HAP-1 (cell line): ENCODE results near the gene ZNF804B.

Experiments
- DNase-seq, 2 experiments: peaks; one replicate each; pipeline ENCODE4 v3.0.0-alpha.2; 2016 to 2020; ENCODE audit warnings: low spot score in 2 of 2
- H3K27me3 ChIP-seq: fragments of 250-450 bp; sonication (Bioruptor Pico); 2 replicates; pipeline ENCODE4 v1.5.1; 2020; ENCODE audit warnings: low read depth, mild to moderate bottlenecking, moderate library complexity
- H3K36me3 ChIP-seq: fragments of 250-450 bp; sonication (Bioruptor Pico); replicated peaks from 2 replicates; pipeline ENCODE4 v1.5.1; 2020; ENCODE audit warnings: mild to moderate bottlenecking
- H3K4me1 ChIP-seq: fragments of 250-450 bp; sonication (Bioruptor Pico); 2 replicates; pipeline ENCODE4 v1.5.1; 2020; ENCODE audit warnings: mild to moderate bottlenecking
- H3K4me3 ChIP-seq: fragments of 250-450 bp; sonication (Bioruptor Pico); 2 replicates; pipeline ENCODE4 v1.5.1; 2020; ENCODE audit warnings: mild to moderate bottlenecking, moderate library complexity
- H3K9me3 ChIP-seq: fragments of 250-450 bp; sonication (Bioruptor Pico); 2 replicates; pipeline ENCODE4 v1.5.1; 2020; ENCODE audit warnings: mild to moderate bottlenecking, moderate library complexity
- in situ Hi-C: fragments of 300-500 bp; cut with MboI; formaldehyde crosslinking; loops from 3 replicates; pipeline ENCODE4 v1.14.3; 2020; ENCODE audit warnings: low sequenced_read_pairs, inconsistent platforms, mixed read lengths

The ZNF804B gene

DNA sequence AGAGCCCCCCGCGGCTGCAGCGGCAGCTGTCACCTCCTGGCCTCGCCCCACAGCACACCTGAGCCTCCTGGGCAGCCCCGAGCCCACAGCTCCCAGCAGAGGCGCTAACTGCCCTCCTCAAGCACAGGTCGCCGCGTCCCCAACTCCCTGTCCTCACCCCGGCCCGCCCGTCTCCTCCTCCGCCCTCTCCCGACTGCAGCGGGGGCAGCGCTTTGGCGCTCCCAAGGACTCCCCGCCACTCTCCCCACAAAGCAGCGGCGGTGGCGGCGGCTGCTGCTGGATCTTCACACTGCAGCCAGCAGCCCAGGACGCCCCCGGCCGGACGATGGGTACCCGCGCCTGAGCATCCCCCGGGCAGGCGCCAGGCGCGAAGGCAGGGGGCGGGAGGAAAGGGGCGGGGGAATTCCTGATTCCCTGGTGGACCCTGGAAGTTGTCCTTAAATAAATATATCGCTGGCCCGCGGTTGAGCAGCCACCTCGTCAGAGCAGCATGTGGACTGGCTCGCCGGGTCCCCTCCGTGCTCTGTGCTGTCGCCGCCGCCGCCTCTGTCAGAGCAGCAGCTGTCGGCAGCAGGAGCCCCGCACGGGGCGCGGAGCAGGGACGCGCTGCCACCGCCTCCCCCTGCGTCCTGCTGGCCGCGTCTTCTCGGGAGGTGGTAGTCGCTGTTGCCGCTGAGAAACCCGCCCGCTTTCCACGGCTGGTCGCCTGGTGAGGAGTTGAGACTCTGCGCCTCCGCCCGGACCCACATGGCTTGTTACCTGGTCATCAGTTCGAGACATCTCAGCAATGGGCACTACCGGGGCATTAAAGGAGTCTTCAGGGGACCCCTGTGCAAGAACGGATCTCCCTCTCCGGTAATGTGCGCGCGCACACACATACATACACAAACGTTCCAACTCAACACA is at the start of gene ZNF804B:
TSS of gene ZNF804B (plus strand) at position 471 of the 906 bp plus-strand sequence. CDS start at position 748, 277 bp downstream.
- Histone ChIP-seq H3K27me3 (no peaks in the 10 kb centered on the region), H3K9me3 (no peaks in the 10 kb centered on the region), H3K4me1 (no peaks in the 10 kb centered on the region), H3K36me3 (no peaks in the 10 kb centered on the region; the same call in 1 of the 2 replicates), H3K4me3 (no peak within 1 kb of the TSS)
- in situ Hi-C loops, result no loop called here
- no peak for DNase-seq

- H3K4me3 ChIP-seq, result no peak overlapping the region
- DNase-seq, result no peak
- in situ Hi-C loops, result no loop called here
- no peaks in the 10 kb centered on the region for H3K4me1 ChIP-seq
- H3K36me3 ChIP-seq, result no peaks in the 10 kb centered on the region
- H3K27me3 ChIP-seq, result no peaks in the 10 kb centered on the region
- H3K9me3 ChIP-seq, result no peaks in the 10 kb centered on the region
Measured at GRCh38 chr7:88735920-88736319, 23.6 kb upstream of the ZNF804B start.

GRCh38 chr7:88737632-88738031 is 21.9 kb upstream of the ZNF804B start:
- in situ Hi-C loops, result no loop called here

DNA sequence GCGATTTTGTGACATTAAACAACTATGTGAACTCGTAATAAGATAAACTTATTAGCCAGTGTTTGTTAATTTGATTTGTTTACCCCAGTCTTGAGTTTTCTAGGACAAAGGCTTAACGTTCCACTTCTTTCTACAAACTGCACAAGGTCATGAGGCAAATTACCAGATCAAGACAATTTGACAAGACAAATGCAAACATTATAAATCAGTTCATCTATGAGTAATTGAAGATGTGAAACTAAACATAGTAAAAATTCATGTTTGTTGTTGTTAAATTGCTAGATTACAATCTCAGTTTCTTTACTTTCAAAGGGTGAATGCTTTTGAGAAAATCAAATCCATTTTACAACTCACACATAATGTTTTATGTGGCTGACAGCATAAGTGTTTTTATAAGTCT is 13.4 kb upstream of the ZNF804B start:
- no peaks in the 10 kb centered on the region for H3K27me3 ChIP-seq
- in situ Hi-C loops, result no loop called here

More at GRCh38 chr7:88737632-88738031, 21.9 kb upstream of the ZNF804B start:
- DNase-seq, result no peak
- Histone ChIP-seq H3K9me3 (no peaks in the 10 kb centered on the region), H3K27me3 (no peaks in the 10 kb centered on the region), H3K4me1 (no peaks in the 10 kb centered on the region), H3K4me3 (no peak overlapping the region), H3K36me3 (no peaks in the 10 kb centered on the region)

DNA sequence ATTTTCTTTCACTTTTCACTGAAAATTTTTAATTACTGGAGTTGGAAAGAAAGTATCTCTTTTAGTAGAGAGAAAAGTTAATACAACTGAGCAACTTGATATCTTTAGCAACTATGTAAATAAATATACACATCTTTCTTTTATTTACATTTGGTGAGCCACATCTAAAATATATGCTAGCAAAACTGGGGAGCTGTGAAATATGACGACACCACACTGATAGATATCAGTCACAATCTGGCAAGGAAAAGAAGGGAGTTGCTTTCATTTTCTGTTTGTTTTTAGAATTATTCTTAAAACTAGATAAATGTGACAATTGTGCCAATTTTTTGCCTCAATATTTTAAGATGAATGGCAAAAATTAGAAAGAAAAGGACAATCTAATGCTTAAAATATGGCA is 2.7 kb upstream of the ZNF804B start:
- no peaks in the 10 kb centered on the region for H3K9me3 ChIP-seq
- no peaks in the 10 kb centered on the region; the same call in 1 of the 2 replicates for H3K36me3 ChIP-seq
- DNase-seq, result no peak
- in situ Hi-C loops, result no loop called here
- H3K27me3 ChIP-seq, result no peaks in the 10 kb centered on the region
- no peaks in the 10 kb centered on the region for H3K4me1 ChIP-seq
- H3K4me3 ChIP-seq, result no peak overlapping the region

More for the DNA sequence above, 13.4 kb upstream of the ZNF804B start:
- H3K4me3 ChIP-seq, result no peak overlapping the region
- H3K36me3 ChIP-seq, result no peaks in the 10 kb centered on the region
- H3K4me1 ChIP-seq, result no peaks in the 10 kb centered on the region
- H3K9me3 ChIP-seq, result no peaks in the 10 kb centered on the region
- DNase-seq, result no peak

DNA sequence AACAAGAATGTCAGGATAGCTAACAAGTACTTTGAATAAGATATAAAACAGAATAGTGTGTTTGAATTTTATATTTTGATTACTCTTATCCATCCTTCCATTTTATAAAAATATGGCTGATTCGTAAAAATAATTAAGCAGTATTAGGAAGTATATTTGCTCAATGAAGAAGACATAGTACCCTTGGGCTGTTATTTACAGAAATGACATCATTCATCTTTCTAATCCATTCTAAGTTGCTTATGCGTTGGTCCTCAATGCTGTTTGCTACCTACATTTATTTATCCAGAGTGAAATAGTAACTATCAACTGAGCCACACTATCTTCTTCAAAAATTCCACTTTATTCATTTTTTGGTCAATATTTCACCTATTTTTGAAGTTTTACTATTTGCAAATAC is 2.1 kb upstream of the ZNF804B start:
- Histone ChIP-seq H3K36me3 (no peaks in the 10 kb centered on the region; the same call in 1 of the 2 replicates), H3K9me3 (no peaks in the 10 kb centered on the region), H3K4me1 (no peaks in the 10 kb centered on the region), H3K27me3 (no peaks in the 10 kb centered on the region), H3K4me3 (no peak overlapping the region)
- in situ Hi-C loops, result no loop called here
- no peak for DNase-seq

- Histone ChIP-seq H3K4me1 (no peaks in the 10 kb centered on the region), H3K27me3 (no peaks in the 10 kb centered on the region), H3K9me3 (no peaks in the 10 kb centered on the region), H3K4me3 (no peak overlapping the region), H3K36me3 (no peaks in the 10 kb centered on the region; the same call in 1 of the 2 replicates)
- no peak for DNase-seq
- in situ Hi-C loops, result no loop called here
Measured at GRCh38 chr7:88758381-88759229, 895 bp upstream of the ZNF804B start.

DNA sequence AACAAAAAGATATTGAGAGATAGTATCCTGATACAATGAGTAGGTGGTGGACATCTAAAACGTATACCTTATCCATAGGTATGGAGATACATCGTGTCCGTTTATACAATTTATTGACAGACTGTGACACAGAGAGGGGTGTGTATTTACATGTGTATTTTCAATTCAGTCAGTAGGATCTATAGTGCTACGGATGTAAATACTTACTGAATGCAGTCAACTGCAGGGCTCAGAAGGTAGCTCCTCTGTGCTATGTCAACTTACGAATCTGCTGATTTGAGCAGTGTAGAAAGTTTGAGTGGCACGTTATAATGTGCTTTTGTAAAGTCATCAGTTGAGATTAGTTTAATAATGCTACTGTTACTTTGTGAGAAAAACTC is 626 bp downstream of the ZNF804B start:
- no peaks in the 10 kb centered on the region; the same call in 1 of the 2 replicates for H3K36me3 ChIP-seq
- H3K4me3 ChIP-seq, result no peak overlapping the region
- no peaks in the 10 kb centered on the region for H3K27me3 ChIP-seq
- no peak for DNase-seq
- in situ Hi-C loops, result no loop called here
- H3K4me1 ChIP-seq, result no peaks in the 10 kb centered on the region
- H3K9me3 ChIP-seq, result no peaks in the 10 kb centered on the region

DNA sequence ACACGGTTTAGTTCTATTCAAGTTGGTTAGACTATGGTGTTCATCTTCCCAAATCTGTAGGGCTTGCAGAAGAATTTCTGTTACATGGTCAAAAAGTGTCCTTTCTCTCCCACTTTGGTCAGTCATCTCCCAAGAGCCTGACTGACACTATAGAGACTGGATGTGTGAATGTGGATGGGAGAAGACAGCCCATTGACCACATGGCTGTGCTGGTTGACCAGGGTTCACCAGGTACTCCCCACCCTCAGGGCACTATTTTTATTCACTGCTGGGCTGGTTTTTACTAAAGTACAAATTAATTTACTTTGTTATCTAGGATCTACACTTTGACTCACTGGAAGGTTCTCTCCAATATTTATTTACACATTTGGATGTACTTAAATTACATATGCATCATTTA is 2.3 kb downstream of the ZNF804B start:
- H3K36me3 ChIP-seq, result no peaks in the 10 kb centered on the region; the same call in 1 of the 2 replicates
- in situ Hi-C loops, result no loop called here
- H3K4me3 ChIP-seq, result no peak overlapping the region
- no peak for DNase-seq
- H3K4me1 ChIP-seq, result no peaks in the 10 kb centered on the region
- H3K9me3 ChIP-seq, result no peaks in the 10 kb centered on the region
- H3K27me3 ChIP-seq, result no peaks in the 10 kb centered on the region

- H3K9me3 ChIP-seq, result no peaks in the 10 kb centered on the region
Measured at GRCh38 chr7:88771417-88771816, 11.9 kb downstream of the ZNF804B start.

DNA sequence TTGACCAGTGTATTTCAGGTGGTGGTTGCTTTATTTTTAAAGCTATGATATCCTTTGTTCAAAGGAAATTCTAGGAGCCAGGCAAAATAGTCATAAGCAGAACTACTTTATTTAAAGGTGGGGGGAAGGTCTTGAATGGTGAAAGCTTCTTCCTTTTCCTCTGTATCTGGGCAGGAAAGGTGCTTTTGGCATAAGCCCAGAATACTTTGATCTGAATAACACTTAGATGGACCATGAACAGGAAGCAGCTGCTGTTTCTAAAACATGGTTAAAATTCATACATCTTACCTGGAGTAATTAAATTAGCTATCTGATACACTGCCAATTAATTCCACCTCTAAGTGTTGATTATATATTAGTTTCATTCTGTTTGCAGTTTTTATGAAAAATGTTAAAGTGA is 13.3 kb downstream of the ZNF804B start:
- Histone ChIP-seq H3K4me3 (no peak overlapping the region), H3K36me3 (no peaks in the 10 kb centered on the region), H3K27me3 (no peaks in the 10 kb centered on the region), H3K9me3 (no peaks in the 10 kb centered on the region), H3K4me1 (no peaks in the 10 kb centered on the region)
- in situ Hi-C loops, result no loop called here
- DNase-seq, result no peak

More at GRCh38 chr7:88771417-88771816, 11.9 kb downstream of the ZNF804B start:
- Histone ChIP-seq H3K4me1 (no peaks in the 10 kb centered on the region), H3K36me3 (no peaks in the 10 kb centered on the region), H3K4me3 (no peak overlapping the region), H3K27me3 (no peaks in the 10 kb centered on the region)
- DNase-seq, result no peak
- in situ Hi-C loops, result no loop called here

- Histone ChIP-seq H3K4me1 (no peaks in the 10 kb centered on the region), H3K4me3 (no peak overlapping the region), H3K36me3 (no peaks in the 10 kb centered on the region), H3K27me3 (no peaks in the 10 kb centered on the region), H3K9me3 (no peaks in the 10 kb centered on the region)
- DNase-seq, result no peak
- in situ Hi-C loops, result no loop called here
Measured at GRCh38 chr7:88775838-88776237, 16.3 kb downstream of the ZNF804B start.

GRCh38 chr7:88787777-88788176 is 28.3 kb downstream of the ZNF804B start:
- Histone ChIP-seq H3K27me3 (no peaks in the 10 kb centered on the region), H3K4me1 (no peaks in the 10 kb centered on the region), H3K4me3 (no peak overlapping the region), H3K36me3 (no peaks in the 10 kb centered on the region), H3K9me3 (no peaks in the 10 kb centered on the region)
- in situ Hi-C loops, result no loop called here
- DNase-seq, result no peak
